Keratinocyte (primary cell): ENCODE data around the gene CRK.

ENCODE experiments used
- CTCF ChIP-seq, 3 experiments: IDR thresholded peaks in 1 of 3; conservative IDR thresholded peaks in 1 of 3; optimal IDR thresholded peaks in 1 of 3; 2 replicates in 2 of 3; 3 replicates in 1 of 3; pipeline versions ENCODE3 to v1.5.1; 2011; ENCODE audit warnings: low read length in 3 of 3, mild to moderate bottlenecking in 3 of 3, moderate library complexity in 2 of 3, control low read depth in 1 of 3, inconsistent platforms in 1 of 3; ENCODE audit not compliant: insufficient read depth in 2 of 3; ENCODE audit errors: extremely low read depth in 1 of 3
- EZH2 ChIP-seq: IDR thresholded peaks from one replicate; pipeline ENCODE4 v1.6.1; 2012; ENCODE audit warnings: inconsistent platforms, mild to moderate bottlenecking, low read length, moderate library complexity

- no peak for TF ChIP-seq CTCF (optimal IDR thresholded peaks at IDR 0.05 in 1 of 3, IDR thresholded peaks at IDR 0.05 in 1 of 3, conservative IDR thresholded peaks at IDR 0.05 in 1 of 3; ENCODE audit: extremely low read depth in 1 of 3, insufficient read depth in 2 of 3, low read length in 3 of 3)
- TF ChIP-seq EZH2, result no peak
These were observed 5.3 kb upstream of the CRK start for GRCh38 chr17:1461198-1461944.
